RWPE2 (cell line): ENCODE measurements around the gene BEAN1.

ENCODE experiments used
- ATAC-seq: fragments of 200-7000 bp; cut with Tn5 transposase; 3 replicates; pipeline ENCODE4 v1.9.1; 2021; ENCODE audit warnings: low read depth
- DNase-seq: peaks from one replicate; pipeline ENCODE4 v3.0.0-alpha.2; 2020; ENCODE audit warnings: low spot score
- H3K27ac ChIP-seq: fragments of 450-650 bp; 2 replicates; pipeline ENCODE4 v1.5.1; 2017; ENCODE audit warnings: mild to moderate bottlenecking; ENCODE audit not compliant: poor library complexity, severe bottlenecking
- H3K27me3 ChIP-seq: fragments of 250-450 bp; sonication (Bioruptor Pico); 2 replicates; pipeline ENCODE4 v1.5.1; 2021; ENCODE audit warnings: mild to moderate bottlenecking, moderate library complexity; ENCODE audit not compliant: insufficient read depth, poor library complexity, severe bottlenecking
- H3K36me3 ChIP-seq: fragments of 250-450 bp; sonication (Bioruptor Pico); 2 replicates; pipeline ENCODE4 v1.5.1; 2020; ENCODE audit warnings: low read depth, mild to moderate bottlenecking, moderate library complexity
- H3K4me1 ChIP-seq: fragments of 250-450 bp; sonication (Bioruptor Pico); 2 replicates; pipeline ENCODE4 v1.5.1; 2021; ENCODE audit warnings: mild to moderate bottlenecking, moderate library complexity; ENCODE audit not compliant: insufficient read depth, poor library complexity, severe bottlenecking
- H3K4me3 ChIP-seq: fragments of 250-450 bp; sonication (Bioruptor Pico); 2 replicates; pipeline ENCODE4 v1.5.1; 2021; ENCODE audit warnings: mild to moderate bottlenecking, moderate library complexity; ENCODE audit not compliant: severe bottlenecking
- H3K9me3 ChIP-seq: fragments of 250-450 bp; sonication (Bioruptor Pico); 2 replicates; pipeline ENCODE4 v1.5.1; 2021; ENCODE audit warnings: mild to moderate bottlenecking, moderate library complexity; ENCODE audit not compliant: severe bottlenecking
- TF ChIP-seq, protein P1 (sequence below): fragments of 450-650 bp; IDR thresholded peaks from one replicate; pipeline ENCODE4 v1.5.1; 2017; ENCODE audit warnings: mild to moderate bottlenecking, moderate library complexity; ENCODE audit not compliant: poor library complexity, severe bottlenecking

BEAN1 gene

GRCh38 chr16:66389256-66390176 lies 37.6 kb upstream of the BEAN1 start:
- TF ChIP-seq, protein P1, sequence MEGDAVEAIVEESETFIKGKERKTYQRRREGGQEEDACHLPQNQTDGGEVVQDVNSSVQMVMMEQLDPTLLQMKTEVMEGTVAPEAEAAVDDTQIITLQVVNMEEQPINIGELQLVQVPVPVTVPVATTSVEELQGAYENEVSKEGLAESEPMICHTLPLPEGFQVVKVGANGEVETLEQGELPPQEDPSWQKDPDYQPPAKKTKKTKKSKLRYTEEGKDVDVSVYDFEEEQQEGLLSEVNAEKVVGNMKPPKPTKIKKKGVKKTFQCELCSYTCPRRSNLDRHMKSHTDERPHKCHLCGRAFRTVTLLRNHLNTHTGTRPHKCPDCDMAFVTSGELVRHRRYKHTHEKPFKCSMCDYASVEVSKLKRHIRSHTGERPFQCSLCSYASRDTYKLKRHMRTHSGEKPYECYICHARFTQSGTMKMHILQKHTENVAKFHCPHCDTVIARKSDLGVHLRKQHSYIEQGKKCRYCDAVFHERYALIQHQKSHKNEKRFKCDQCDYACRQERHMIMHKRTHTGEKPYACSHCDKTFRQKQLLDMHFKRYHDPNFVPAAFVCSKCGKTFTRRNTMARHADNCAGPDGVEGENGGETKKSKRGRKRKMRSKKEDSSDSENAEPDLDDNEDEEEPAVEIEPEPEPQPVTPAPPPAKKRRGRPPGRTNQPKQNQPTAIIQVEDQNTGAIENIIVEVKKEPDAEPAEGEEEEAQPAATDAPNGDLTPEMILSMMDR, result no peak
- ATAC-seq (no peak), DNase-seq (no peak)
- Histone ChIP-seq H3K9me3 (no peaks in the 10 kb centered on the region), H3K4me1 (no peaks in the 10 kb centered on the region), H3K27me3 (no peaks in the 10 kb centered on the region), H3K36me3 (no peaks in the 10 kb centered on the region), H3K27ac (no peak overlapping the region), H3K4me3 (no peak overlapping the region)

GRCh38 chr16:66390346-66391108 lies 36.6 kb upstream of the BEAN1 start:
- no peaks in the 10 kb centered on the region for H3K9me3 ChIP-seq
- ATAC-seq (no peak), DNase-seq (no peak)
- H3K27ac ChIP-seq, result no peak overlapping the region
- H3K4me3 ChIP-seq, result no peak overlapping the region
- H3K36me3 ChIP-seq, result no peaks in the 10 kb centered on the region
- no peaks in the 10 kb centered on the region for H3K27me3 ChIP-seq
- H3K4me1 ChIP-seq, result no peaks in the 10 kb centered on the region
- TF ChIP-seq, protein P1, result no peak

- no peaks in the 10 kb centered on the region for H3K36me3 ChIP-seq
- H3K4me3 ChIP-seq, result no peak overlapping the region
- DNase-seq (no peak), ATAC-seq (no peak)
- no peaks in the 10 kb centered on the region for H3K27me3 ChIP-seq
- TF ChIP-seq, protein P1, result no peak
- no peaks in the 10 kb centered on the region for H3K9me3 ChIP-seq
- H3K4me1 ChIP-seq, result no peaks in the 10 kb centered on the region
- no peak overlapping the region for H3K27ac ChIP-seq
These were observed 35.1 kb upstream of the BEAN1 start for GRCh38 chr16:66391726-66392670.

- H3K27ac ChIP-seq, result no peak overlapping the region
- H3K4me1 ChIP-seq, result no peaks in the 10 kb centered on the region
- H3K27me3 ChIP-seq, result no peaks in the 10 kb centered on the region
- H3K4me3 ChIP-seq, result no peak overlapping the region
- H3K9me3 ChIP-seq, result no peaks in the 10 kb centered on the region
- H3K36me3 ChIP-seq, result no peaks in the 10 kb centered on the region
- TF ChIP-seq, protein P1, result no peak
- no peak for ATAC-seq
- no peak for DNase-seq
These were observed 31.1 kb upstream of the BEAN1 start for GRCh38 chr16:66395806-66396555.
